ENCODE results near the gene ROBO4.

ROBO4 gene

DNA sequence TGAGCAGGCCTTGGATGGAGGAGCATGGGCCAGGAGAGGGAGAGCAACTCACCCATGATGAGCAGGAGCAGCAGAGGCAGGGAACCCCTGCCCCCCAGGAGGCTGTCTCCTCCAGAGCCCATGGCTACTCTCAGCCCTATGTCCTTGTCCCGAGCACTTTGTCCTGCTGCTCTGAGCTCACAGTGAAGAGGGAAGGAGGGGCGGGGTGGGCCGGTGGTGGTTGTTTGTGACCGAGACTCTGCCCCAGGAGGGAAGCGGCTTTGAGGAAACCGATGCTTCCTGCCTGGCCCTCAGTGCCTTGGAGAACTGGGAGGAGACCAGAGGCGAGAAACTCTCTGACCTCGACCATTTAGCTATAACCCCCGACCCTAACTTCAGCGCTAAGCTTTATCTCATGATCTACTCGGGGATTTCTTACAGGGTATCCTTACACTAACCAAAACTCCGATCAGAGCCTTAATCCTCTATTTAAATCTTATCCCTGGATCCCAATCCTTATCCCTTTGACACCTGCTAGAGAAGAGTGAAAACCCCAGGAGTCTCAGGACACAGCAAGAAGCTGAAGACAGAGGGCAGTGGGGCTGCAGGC, at the start of gene ROBO4:
Gene ROBO4, minus strand, starts transcription at position 192 of the 589 bp plus-strand sequence. Its CDS starts 70 bp downstream, at position 122.
- FAIRE-seq = no peak
- no peak for DNase-seq (ENCODE audit: insufficient read length, low spot score)

- DNase-seq (ENCODE audit: insufficient read length, low spot score) (no peak), FAIRE-seq (no peak)
These were observed 49.1 kb upstream of the ROBO4 start for GRCh38 chr11:124946735-124947141.

GRCh38 chr11:124945826-124946225, 48.2 kb upstream of the ROBO4 start:
- no peak for DNase-seq (ENCODE audit: insufficient read length, low spot score)
- FAIRE-seq = no peak

- DNase-seq (ENCODE audit: insufficient read length, low spot score) = no peak
- FAIRE-seq = no peak
These were observed 46.9 kb upstream of the ROBO4 start for GRCh38 chr11:124944565-124944964.

DNA sequence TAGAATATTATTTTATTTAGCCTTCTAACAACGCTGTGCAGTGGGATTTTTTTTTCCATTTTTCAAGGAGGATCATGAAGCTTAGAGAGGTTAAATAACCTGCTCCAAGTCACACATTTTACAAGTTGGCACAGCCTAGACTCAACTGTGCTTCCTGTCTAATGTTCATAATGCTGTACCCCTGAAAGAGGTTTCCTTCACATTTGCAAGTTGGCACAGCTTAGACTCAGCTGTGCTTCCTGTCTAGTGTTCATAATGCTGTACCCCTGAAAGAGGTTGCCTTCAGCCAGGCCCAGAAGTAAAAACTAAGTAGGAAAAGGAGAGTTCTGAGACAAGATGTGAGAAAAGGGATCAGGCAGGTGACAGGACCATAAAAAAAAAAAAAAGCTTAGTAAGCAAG, 46.1 kb upstream of the ROBO4 start:
- DNase-seq (ENCODE audit: insufficient read length, low spot score) (no peak), FAIRE-seq (no peak)

DNA sequence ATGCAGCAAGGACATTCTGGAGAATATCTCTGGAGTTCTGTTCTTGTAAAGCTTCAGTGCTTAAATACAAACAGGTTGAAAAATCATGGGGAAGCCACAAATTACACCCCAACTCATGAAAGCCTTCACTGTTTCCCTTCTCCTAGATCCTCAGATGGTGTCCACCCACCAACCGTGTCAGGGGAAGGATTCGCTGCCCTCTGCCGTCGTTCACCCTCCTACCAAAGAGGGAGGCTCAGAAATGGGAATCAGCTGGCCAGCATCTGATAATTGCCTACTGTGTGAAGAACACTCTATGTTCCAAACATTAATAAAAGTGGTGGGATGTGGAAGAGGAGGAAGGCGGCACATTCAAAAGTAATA, 45.6 kb upstream of the ROBO4 start:
- no peak for FAIRE-seq

GRCh38 chr11:124942466-124943253, 45.0 kb upstream of the ROBO4 start:
- no peak for FAIRE-seq
- DNase-seq (ENCODE audit: insufficient read length, low spot score) = no peak

More for the DNA sequence above, 45.6 kb upstream of the ROBO4 start:
- no peak for DNase-seq (ENCODE audit: insufficient read length, low spot score)

DNA sequence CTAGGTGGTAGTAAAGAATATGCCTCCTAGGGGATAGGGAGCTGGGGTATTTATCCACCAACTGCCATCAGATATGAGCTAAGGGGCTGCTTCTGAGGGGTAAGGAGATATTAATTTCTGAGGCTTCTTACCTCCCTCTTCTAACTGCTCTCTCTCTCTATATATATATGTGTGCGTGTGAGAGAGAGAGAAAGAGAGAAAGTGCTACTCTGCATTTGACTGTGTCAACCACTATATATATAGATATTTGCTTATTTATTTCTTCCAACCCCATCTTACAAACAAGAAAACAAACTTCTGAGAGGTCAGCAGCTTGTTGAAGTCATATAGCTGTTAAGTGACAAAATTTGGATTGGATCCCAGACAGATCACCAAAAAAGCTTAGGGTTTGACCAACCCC, 44.0 kb upstream of the ROBO4 start:
- DNase-seq (ENCODE audit: insufficient read length, low spot score) = no peak
- FAIRE-seq = no peak

DNA sequence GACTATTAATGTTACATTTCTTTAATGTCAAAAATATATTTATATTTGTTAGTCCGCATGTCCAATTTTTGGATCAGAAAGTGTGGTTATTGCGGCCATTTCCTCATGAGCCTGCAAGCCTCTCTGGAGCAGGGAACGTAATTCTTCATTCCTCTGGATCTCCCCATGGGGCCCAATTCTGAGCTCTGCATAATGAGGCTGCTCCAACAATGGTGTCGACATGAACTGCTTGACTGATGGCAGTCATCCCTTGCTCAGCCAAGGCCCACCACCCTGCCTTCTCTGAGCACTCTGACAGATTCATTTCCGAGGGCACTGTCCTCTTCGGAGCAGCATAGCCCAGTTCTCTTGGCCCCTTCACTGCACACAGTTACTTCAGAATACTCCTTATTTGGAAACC, 41.3 kb upstream of the ROBO4 start:
- no peak for FAIRE-seq

DNA sequence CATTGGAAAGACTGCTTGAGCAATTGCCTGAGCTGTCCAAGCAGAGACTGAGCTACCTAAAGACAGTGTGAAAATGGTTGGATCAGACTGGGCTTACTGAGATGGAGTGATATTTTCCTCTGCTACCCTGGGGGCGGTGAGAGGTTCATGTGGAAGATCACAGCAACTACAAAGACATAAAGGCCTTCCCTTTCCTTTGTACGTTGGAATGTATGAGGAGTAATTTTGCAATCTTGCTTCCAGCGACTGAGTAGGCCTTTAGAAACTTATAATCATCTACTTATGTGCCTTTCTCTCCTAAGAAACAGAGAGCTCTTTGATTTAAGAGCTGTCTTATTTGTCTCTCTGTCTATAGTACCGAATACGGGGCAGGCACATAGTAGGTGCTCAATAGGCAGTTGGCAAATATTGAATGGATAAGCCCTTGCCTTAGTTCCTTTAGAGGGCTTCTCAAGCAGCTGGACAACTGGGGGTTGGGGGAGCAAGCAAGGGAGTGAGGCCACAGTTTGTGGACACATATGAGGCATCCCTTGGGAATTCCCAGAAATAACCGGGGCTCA, 40.6 kb upstream of the ROBO4 start:
- FAIRE-seq = no peak

More for the DNA sequence above, 41.3 kb upstream of the ROBO4 start:
- no peak for DNase-seq (ENCODE audit: insufficient read length, low spot score)

DNA sequence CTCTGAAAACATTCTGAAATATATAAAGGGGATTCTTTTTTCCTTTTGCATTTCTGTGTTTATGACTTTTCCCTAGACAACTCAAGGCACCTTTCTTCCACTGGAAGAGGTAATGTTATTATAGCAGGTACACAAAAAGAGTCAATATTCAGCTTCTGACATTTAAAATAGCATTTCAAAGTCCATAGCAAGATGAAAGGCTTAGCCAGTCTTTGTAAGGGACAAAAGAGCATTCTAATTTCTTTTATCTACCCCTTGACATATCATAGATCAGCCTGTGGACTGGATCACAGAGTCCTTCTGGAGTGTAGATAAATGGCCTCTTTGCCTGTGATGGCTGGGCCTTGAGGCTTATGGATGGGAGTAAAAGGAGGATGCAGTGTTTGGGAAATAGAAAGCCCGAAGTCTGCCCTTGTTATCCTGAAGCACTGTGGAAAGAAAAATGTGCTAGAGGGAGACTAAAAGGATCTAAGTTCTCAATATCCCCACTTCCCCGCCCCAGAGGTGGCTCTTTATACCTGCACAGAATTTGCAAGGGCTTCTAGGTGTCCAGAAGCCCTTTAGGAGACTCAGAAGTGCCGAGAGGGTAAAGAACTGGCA, 39.8 kb upstream of the ROBO4 start:
- no peak for DNase-seq (ENCODE audit: insufficient read length, low spot score)
- FAIRE-seq = no peak

More for the DNA sequence above, 40.6 kb upstream of the ROBO4 start:
- DNase-seq (ENCODE audit: insufficient read length, low spot score) = no peak

- no peak for DNase-seq (ENCODE audit: insufficient read length, low spot score)
- FAIRE-seq = no peak
These were observed 38.2 kb upstream of the ROBO4 start, which contains the start of gene HEPACAM for GRCh38 chr11:124935548-124936514. TSS of gene HEPACAM (minus strand) at chr11:124936047. CDS start at chr11:124936006, 41 bp downstream.

DNA sequence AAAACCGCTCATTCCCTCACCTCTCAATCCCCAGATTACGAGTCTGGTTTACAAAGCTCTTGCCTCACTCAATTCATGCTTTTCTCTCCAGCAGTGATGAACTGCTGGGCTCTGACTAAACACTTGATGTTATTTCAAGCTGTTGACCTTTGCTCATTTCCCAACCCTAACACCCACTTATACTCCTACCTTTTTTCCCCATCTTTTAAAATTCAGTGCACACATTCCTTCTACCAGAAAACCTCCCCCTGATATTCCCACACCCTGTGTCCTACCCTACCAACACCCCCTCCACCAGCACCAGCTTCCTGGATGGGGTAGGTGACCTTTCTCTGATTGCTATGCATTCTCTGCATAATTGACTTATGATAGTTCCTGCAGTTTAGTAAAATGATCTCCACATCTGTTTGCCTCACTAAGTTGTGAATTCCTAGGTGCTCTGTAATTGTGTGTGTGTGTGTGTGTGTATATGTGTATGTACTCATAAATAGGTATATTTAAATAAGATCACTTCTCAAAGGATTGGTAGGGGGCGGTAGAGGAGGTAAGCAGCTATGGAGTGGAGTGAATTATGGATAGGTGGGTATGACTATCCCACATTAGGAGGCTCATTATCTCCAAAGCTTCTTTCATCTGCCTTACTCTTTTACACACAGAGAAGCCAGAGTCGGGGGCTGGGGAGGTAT, 37.3 kb upstream of the ROBO4 start:
- no peak for FAIRE-seq
- DNase-seq (ENCODE audit: insufficient read length, low spot score) = no peak

DNA sequence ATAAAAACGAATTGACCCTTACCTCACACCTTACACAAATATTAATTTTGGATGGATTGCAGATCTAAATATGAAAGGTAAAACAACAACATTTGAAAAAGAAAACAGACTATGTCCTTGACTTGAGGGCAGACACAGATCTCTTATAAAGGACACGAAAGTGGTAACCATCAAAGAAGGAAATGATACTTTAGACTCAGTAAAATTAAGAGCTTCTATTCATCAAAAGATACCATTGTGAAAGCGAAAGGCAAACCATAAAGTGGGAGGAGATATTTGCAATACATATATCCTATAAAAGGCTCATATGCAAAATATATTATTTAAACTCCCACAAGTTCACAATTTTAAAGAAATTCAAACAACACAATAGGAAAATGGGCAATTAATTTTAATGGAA, 33.1 kb upstream of the ROBO4 start:
- no peak for FAIRE-seq

DNA sequence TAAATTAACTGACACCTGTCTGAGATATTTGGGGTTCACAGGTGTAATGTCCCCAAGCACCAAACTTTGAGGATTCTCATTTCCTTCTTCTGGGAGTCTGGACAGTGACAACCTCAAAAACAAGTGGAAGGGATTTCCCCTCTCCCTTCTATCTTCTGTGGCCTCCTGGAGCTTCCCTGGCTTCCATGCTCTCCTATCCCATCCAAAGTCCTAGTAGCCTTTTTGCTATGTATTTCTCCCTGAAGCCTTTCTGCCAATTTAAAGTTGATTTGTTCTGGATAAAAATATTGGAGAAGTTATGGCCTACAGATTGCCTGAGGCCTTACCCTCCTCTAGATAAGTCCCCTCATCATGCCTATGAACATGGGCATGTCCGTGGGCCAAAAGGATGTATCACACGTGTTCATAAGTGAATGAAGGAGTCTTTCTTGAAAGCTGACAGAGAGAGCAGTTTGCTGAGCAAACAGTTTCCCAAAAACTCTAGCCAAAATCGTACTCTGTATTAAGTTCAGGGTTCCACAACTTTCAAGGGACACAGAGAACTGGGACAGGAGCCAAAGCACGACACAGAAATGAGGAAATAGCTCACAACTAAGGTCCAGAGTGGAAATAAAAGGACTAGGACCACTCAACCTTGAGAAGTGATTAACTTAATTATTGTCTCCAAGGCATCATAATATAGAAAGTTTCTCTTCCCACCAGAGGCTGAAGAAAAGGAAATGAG, 31.4 kb upstream of the ROBO4 start:
- no peak for DNase-seq (ENCODE audit: insufficient read length, low spot score)
- FAIRE-seq = no peak

More for the DNA sequence above, 33.1 kb upstream of the ROBO4 start:
- no peak for DNase-seq (ENCODE audit: insufficient read length, low spot score)

DNA sequence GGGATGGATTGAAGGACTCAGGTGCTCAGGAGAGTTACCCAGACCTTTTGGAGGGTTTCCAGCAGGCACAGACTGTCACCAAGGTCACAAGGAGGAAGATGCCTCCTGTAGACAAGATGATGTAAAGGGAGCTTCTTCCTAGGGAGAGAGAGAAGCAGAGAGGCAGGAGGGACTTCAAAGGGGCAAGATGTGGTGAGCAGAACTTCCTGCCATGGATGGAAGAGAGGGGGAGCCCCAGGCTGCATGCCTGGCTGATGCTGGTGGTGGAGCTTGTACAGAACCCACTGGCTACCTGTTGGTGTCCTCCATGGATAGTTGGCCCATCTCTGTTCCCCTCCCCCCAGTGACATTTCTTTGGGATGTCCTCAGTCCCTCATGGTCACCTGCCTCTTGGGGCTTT, 25.6 kb upstream of the ROBO4 start:
- no peak for FAIRE-seq
- DNase-seq (ENCODE audit: insufficient read length, low spot score) = no peak

GRCh38 chr11:124922831-124923230, 25.2 kb upstream of the ROBO4 start:
- no peak for DNase-seq (ENCODE audit: insufficient read length, low spot score)
- FAIRE-seq = no peak

- DNase-seq (ENCODE audit: insufficient read length, low spot score) (peak; percentile 40), FAIRE-seq (no peak)
These were observed 23.4 kb upstream of the ROBO4 start for GRCh38 chr11:124920870-124921609.
